ENCODE measurements around the gene AGRN.
"Not testable (repeated sequence)": the region's sequence is repeated elsewhere in the genome, so short reads cannot be mapped to it uniquely, and the experiment has no call there.

Gene AGRN

DNA sequence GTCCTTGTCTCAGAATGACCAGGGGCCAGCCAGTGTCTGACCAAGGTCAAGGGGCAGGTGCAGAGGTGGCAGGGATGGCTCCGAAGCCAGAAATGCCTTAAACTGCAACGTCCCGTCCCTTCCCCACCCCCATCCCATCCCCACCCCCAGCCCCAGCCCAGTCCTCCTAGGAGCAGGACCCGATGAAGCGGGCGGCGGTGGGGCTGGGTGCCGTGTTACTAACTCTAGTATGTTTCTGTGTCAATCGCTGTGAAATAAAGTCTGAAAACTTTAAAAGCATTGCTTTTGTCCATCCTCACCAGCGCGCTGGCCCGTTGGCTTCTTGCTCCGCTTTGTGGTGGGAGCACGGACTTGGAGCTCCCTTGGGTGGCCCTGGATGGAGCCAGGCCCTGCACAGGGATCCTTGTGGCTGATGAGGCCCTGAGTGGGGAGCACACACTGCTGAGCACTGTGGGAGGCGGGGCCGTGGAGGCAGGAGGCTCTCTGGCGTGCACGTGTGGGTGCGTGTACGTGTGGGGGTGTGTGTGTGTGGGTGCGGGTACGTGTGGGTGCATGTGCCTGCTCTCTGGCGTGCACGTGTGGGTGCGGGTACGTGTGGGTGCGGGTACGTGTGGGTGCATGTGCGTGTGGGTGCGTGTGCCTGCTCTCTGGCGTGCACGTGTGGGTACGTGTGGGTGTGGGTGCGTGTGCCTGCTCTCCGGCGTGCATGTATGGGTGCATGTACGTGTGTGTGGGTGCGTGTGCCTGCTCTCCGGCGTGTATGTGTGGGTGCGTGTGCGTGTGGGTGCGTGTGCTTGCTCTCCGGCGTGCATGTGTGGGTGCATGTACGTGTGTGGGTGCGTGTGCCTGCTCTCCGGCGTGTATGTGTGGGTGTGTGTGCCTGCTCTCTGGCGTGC, 36.2 kb downstream of the AGRN start:
- DNase-seq, result no peak

DNA sequence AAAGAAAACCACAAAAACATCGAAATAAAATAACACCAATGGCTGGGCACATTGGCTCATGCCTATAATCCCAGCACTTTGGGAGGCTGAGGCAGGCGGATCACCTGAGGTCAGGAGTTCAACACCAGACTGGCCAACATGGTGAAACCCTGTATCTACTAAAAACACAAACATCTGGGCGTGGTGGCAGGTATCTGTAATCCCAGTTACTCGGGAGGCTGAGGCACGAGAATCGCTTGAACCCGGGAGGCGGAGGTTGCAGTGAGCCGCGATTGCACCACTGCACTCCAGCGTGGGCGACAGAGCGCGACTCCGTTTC, 37.8 kb downstream of the AGRN start:
- not testable (repeated sequence) for DNase-seq

DNA sequence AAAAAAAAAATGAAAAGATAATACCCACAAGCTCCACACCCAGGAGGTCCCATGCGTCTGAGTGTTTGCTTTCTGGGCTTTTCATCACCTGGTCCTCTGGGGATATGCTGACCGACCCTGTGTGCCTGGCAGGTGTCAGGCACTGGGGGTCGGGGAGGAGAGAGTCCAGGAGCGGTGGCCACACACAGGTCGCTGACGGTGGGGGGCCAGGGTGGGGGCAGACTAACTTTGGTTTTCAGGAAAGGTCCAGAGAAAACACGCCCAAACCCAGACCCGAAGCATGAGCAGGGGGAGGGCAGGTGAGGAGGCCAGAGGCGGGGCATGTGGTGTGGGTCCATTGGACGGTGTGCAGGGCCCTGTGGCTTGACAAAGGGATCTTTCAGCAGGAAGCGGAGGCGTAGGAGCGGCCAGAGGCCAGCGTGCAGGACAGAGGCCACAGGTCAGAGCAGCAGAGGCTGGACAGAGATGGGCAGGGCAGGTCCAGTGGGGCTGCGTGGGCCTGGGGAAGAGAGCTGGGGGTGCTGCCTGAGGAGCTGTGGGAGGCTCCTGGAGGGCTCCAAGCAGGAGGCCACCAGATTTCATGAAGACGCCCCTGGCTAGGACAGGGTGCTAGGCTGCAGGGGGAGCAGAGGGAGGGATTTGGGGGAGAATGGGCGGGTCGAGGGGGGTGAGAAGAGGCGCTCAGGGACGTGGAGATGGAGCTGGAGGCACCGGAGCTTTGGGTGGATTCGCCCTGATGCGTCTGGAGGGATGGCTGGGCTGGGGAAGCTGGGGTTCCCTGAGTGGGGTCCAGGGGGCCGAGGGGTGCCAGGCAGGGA, 38.4 kb downstream of the AGRN start:
- no peak for DNase-seq

DNA sequence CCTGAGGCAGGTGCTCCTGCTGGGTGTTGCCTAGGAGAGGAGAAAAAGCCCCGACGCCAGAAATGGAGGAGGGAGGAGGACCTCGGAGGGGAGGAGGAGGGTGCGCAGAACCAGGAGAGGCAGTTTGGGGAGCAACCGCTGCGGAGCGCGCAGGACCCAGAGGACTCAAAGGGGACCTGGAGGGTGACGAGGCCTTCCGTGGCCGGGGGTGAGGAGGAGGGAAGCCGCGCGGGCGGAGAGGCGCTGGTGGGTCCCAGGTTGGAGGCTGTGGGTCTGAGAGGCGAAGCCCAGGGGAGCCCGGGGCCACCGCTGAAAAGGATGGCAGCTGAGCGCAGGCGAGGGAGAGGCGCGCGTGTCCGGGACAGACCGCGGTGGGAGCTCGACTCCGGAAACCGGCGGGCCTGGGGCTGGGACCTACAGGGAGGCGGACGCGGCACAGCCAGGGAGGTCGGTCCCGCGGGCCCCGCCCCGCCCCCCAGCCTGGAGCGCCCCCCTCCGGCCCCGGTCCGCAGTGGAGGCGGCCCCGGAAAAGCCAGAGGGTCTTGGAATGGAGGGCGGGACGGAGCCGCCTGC, 39.1 kb downstream of the AGRN start:
- DNase-seq, result no peak

DNA sequence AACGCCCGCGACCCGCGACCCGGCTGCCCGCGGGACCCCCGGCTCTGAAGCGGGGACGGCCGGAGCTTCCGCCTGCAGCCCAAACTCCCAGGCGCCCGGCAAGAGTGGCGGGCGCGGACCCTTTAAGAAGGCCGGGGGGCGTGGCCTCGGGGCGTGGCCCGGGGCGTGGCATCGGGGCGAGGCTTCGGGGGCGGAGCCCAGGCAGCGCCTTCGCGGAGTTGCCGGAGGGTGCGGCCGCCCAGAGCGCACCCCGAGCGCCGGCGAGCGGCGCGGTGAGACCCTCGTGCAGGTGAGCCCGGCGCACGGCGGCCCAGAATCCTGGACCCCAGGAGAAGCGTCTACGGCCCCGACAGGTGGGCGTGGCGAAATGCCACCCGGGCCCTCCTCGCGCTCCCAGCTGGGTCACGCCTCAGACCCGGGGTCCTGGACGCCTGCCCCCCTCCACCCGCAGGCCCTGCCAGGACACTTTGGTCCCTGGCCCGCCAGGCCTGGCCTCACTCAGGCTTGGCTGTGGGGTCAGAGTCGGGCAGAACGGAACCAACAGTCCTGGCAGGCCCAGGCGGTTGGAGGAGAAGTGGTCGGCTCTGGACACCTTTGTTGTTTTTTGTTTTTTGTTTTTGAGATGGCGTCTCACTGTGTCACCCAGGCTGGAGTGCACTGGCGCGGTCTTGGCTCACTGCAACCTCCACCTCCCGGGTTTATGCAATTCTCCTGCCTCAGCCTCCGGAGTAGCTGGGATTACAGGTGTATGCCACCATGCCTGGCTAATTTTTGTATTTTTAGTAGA, 39.8 kb downstream of the AGRN start:
- DNase-seq, result no peak

DNA sequence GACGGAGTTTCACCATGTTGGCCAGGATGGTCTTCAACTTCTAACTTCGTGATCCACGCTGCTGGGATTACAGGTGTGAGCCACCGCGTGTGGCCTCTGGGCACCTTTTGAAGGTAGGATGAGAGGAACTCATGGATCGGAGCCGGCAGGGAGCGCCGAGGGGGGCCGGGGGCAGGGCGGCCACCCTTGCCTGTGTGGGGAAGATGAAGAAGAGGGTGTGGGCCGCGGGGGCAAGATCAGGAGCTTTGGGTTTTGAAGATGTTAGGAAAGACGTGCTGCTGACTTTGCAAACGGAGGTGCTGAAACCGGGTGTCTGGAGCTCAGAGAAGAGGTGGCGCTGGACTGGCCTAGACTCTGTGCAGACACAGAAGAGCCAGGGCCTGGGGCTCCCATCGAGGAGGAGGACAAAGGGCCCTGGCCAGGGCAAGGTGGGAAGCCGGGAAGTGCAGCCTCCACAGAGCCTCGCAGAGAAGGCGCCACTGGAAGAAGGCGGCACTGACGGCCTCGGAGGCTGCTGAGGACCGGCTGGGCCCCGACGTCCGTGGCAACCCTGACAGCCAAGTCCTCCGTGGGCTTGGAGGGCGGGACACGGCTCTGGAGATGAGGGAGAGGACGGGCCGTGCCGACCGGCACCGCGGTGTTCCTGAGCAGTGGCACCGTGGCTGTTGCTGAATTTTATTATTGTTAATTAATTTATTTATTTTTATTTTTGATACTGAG, 40.5 kb downstream of the AGRN start:
- DNase-seq, result no peak

DNA sequence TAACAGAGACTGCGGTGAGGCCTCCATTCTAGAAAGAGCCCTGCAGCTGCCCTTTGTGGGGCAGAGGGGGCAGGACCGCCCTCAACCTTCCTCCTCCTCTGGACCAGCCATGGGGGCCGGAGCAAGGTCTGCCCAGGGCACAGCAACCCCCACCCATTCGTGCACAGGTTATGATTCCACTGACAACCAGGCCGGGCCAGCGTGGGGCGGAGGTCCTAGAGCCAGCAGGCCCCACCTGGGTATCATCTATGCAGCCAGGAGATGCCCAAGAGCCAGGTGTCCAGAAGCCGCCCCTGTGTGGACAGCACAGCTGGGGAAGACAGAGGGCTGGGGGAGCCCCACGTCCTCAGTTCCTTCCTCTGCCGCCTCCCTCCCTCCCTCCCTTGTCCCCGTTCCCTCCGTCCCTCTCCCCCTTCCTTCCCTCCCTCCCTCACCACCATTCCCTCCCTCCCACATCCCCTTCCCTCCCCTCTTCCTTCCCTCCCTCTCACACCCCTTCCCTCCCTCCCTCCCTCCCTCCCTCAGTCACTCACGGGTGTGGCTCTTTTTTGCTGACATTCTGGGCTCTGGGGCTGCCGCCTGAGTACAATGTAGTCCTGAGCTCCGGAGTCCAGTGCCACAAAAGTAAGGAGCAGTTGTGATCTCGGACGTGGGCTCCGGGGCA, 41.9 kb downstream of the AGRN start:
- no peak for DNase-seq

DNA sequence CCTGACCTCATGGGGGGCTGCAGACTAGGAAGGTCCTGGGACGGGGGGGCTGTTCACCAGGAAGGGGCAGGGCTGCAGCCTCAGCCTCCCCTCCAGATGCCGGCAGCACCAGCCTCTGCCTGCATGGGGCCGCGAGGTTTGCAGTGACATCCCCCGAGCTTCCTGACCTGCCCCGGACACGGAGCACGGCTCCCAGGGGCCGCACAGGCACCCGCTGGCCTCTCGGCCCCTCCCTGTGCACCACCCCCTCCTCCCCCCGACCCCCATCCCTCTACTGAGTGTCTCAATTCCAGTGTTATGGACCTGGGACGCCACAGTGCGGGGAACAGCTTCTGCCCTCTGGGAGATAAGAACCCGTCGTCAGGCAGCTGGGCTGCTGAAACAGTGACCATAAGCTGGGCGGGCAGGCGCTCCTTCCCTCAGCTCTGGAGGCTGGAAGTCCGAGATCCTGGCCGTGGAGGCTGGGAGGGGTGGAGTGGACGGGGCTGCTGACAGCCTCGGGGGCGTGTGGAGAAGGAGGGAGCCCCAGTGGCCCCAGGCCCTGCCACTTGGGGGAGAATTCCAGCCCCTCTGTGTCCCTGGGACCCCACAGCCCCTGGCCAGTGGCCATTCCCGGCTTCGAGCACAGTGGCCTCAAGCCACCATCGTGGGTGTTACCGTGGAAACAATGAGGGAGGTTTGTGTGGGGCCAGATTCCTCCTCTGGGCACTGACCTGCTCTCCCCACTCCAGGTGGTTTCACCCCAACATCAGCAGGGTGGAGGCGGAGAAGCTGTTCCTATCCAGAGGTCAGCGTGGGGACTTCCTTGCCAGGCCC, 42.6 kb downstream of the AGRN start:
- DNase-seq, result no peak

DNA sequence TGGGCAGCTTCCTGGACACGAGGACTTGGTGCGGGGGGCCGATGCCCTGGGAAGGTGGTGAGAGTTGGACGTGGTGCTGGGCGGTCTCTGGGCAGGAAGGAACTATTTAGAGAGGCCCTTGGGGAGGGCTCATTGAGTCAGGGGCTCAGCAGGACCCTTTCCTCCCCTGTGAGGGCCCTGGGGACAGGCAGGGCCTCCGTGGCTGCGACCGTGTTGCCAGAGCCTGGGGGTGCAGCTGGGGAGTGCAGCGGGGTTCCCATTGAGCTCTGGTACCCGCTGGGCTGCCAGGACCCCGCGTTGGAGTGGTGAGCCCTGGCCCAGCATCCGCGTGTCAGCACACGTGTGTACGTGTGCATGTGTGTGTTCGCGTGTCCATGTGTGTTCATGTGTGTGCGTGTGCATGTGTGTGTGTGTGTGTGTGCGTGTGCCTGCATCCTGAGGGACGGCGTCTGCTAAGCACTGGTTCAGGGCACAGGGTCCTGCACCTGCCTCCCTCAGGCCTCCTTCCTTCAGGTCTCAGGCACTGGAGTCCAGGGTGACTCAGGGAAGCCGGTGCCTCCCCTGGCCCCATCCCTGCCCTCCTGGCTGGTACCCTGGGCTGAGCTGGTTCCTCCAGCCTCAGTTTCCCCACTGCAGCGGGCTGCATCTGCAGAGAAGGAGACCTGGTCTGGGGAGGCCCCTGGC, 43.5 kb downstream of the AGRN start:
- DNase-seq, result no peak

DNA sequence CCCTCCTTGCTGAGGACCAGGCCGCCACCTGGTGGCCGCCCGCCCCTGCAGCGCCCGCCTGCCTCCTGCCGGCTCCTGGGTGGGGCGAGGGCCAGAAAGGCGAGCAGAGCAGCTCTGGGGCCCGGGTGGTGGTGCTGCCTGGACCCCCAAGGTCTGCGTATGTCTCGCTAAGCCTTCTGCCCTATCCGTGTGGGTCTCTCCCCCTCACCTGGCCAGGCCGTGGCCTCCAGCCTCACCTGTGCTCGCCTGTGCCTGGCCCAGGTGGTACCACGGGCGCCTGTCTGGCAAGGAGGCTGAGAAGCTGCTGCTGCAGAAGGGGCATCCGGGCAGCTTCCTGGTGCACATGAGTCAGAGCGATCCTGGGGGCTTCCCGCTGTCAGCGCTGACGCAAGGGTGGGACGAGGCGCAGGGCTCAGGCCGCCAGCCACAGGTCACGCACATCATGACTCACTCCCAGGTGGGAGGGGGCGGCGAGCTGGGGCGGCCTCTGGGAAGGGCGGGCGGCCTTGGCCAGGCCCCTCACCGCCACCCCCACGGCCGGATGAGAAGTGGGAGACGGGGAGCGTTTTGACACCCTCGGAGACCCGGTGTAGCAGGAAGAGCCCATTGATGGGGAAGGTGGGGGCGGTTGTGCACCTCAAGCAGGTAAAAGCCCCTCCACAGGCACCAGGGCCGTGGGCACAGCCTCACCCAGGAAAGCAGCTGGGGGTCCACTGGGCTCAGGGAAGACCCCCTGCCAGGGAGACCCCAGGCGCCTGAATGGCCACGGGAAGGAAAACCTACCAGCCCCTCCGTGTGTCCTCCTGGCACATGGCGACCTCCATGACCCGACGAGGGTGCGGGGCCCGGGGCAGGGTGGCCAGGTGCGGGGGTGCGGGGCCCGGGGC, 44.3 kb downstream of the AGRN start:
- no peak for DNase-seq

DNA sequence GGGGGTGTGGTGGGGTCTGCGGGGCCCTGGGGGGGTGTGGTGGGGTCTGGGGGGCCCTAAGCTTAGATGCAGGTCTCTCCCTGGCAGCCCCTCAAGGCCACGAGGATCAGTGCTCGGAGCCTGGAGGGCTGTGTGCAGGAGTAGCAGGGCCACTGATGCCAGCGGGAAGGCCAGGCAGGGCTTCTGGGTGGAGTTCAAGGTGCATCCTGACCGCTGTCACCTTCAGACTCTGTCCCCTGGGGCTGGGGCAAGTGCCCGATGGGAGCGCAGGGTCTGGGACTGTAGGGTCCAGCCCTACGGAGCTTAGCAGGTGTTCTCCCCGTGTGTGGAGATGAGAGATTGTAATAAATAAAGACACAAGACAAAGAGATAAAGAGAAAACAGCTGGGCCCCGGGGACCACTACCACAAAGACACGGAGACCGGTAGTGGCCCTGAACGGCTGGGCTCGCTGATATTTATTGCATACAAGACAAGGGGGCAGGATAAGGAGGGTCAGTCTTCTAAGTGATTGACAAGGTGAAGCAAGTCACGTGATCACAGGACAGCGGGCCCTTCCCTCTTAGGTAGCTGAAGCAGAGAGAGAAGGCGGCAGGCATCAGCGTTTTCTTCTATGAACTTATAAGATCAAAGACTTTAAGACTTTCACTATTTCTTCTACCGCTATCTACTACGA, 45.5 kb downstream of the AGRN start:
- no peak for DNase-seq

DNA sequence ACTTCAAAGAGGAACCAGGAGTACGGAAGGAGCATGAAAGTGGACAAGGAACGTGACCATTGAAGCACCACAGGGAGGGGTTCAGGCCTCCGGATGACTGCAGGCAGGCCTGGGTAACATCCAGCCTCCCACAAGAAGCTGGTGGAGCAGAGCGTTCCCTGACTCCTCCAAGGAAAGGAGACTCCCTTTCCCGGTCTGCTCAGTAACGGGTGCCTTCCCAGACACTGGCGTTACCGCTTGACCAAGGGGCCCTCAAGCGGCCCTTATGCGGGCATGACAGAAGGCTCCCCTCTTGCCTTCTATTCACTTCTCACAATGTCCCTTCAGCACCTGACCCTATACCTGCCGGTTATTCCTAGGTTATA, 46.0 kb downstream of the AGRN start:
- not testable (repeated sequence) for DNase-seq

DNA sequence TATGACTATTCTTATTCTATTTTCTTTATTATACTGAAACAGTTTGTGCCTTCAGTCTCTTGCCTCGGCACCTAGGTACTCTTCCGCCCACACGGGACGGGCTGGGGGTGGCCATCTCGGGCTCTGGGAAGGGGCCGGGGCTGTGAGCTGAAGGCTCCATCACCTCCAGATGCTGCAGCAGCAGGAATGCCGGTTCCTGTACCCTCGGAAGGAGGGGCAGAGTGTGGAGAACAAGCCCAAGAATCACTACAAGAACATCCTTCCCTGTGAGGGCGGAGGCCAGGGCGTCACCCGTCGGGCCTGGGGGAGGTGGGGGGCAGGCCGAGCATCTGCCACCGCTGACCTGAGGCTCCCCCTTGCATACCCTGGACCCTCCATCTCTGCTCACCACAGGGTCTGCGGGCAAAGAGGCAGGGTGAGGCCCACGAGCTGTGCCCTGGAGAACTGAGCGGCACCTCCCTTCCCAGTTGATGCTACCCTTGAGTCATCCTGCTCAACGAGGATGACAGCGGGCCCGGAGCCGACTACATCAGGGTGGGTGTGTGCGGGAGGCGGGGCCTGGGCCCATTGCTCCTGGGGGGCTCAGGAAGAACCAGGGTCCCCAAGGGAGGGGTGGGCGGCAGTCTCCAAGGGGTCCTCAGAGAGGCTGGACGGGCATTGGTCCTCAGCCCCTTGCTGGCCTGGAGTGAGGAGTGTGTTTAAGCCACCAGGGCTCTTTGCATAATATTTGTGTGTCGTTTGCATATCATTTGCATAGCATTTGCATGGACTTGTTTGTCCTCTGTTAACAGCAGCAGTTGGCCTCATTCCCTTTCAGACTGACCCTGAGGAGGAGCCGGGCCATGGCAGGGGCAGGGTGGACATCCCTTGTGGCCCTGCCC, 46.7 kb downstream of the AGRN start:
- DNase-seq, result no peak

DNA sequence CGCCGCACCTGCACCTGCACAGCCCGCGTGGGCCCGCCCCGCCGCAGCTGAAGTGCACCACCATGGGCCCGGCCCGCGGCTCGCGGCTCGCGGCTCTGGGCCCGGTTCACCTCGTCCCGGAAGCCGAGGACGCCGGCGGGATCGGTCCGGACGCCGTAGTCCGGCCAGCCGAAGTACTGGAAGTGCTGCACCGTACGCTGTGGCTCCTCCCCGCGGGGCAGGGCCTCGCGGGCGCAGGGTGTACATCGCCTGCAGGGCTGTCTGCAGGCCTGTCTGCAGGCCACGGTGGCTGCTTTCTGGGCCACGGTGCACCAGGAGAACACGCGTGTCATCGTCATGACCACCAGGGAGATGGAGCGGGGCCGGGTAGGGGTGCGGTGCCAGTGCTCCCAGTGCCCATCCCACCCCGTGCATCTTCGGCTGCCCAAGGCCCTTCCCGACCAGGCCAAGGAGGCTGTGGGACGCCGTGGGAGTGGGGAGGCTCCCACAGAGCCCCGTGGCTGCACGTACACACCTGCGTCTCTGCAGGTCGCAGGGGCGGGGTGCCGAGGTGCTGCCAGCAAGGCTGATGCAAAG, 47.5 kb downstream of the AGRN start:
- DNase-seq, result no peak

DNA sequence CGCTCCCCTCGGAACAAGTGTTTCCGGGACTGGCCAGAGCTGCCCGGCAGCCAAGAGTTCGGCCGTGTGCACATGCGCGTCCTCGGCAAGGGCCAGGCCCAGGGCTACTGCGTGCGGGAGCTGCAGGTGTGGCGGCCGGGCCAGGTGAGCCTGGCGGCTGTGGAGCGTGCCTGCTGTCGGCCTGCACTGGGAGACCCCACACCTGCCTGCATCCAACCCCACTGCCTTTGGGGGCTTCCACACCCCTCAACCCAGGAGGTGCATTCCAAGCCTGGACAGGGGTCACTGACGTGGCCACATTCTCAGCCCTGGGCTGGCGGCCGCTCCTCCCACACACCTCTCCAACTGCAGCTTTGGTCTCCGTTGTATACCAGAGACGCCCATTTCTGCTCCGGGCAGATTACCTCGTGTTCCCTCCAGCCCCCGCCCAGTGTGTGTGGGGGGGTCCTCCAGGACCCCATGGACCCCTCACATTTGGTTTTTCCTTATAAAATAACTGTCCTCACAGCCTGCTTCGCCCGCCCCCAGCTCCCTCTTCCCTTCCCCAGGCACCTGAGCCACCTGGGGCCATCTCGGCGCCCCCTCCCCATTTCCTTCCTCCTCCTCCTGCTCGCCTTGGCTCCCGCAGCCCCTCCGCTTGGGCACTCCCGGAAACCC, 48.1 kb downstream of the AGRN start:
- no peak for DNase-seq

DNA sequence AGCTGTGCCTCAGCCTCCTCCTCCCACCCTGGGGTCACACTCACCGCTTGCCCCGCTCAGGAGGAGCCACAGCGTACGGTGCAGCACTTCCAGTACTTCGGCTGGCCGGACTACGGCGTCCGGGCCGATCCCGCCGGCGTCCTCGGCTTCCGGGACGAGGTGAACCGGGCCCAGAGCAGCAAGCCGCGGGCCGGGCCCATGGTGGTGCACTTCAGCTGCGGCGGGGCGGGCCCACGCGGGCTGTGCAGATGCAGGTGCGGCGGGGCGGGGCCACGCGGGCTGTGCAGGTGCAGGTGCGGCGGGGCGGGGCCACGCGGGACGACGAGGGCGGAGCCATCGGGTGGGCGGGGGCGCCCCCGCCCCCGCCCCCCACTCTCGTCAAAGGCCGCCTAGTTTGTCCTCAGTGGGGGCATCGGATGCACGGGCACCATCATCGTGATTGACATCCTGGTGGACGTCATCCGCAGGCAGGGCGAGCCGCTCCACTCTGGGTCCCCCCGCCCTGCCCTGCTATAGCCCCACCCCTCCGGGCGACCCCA, 48.7 kb downstream of the AGRN start:
- no peak for DNase-seq
